HEK293 (cell line): Measurements from ENCODE around the gene RIC3.

ENCODE experiments used
- CTCF ChIA-PET: fragments of 350-600 bp; formaldehyde crosslinking; extraction: SDS; loops from one replicate; lab custom pipeline; 2021; ENCODE audit warnings: antibody characterized with exemption; lab: Yijun Ruan, JAX
- POLR2A ChIA-PET: fragments of 300-600 bp; formaldehyde crosslinking; extraction: SDS; loops from one replicate; lab custom pipeline; 2020; ENCODE audit warnings: antibody characterized with exemption, inconsistent platforms; lab: Yijun Ruan, JAX
- H3K27ac ChIP-seq: fragments of 200-500 bp; sonication (Bioruptor generic); 2 replicates; pipeline ENCODE4 v1.5.1; 2014; ENCODE audit warnings: low read depth, low read length, control low read depth, inconsistent platforms; ENCODE audit errors: extremely low read depth
- H3K36me3 ChIP-seq, 2 experiments: fragments of 200-500 bp in 1 of 2; sonication (Bioruptor generic) in 1 of 2; 1 replicate in 1 of 2; 2 replicates in 1 of 2; pipeline ENCODE4 v1.5.1; 2014 to 2017; ENCODE audit warnings: inconsistent platforms in 2 of 2, low read length in 2 of 2; ENCODE audit not compliant: control insufficient read depth in 2 of 2, insufficient read depth in 1 of 2
- H3K4me1 ChIP-seq: fragments of 200-500 bp; sonication (Bioruptor generic); 2 replicates; pipeline ENCODE4 v1.5.1; 2014; ENCODE audit warnings: mild to moderate bottlenecking, low read length, inconsistent platforms; ENCODE audit not compliant: control insufficient read depth, insufficient read depth
- H3K4me3 ChIP-seq: 2 replicates; pipeline ENCODE4 v1.5.1; 2011; ENCODE audit warnings: low read depth, mild to moderate bottlenecking, control low read depth, low read length, moderate library complexity
- H3K9me3 ChIP-seq: fragments of 200-500 bp; sonication (Bioruptor generic); 2 replicates; pipeline ENCODE4 v1.5.1; 2014; ENCODE audit warnings: low read depth, low read length, inconsistent platforms; ENCODE audit not compliant: control insufficient read depth, insufficient read depth
- KLF8 ChIP-seq: fragments of 450-650 bp; formaldehyde crosslinking; IDR thresholded peaks from 2 replicates; pipeline ENCODE4 v1.5.1; 2016; ENCODE audit warnings: missing biosample characterization, missing genetic modification characterization
- TRIM28 ChIP-seq: IDR thresholded peaks from 2 replicates; pipeline ENCODE4 v1.6.1; 2011; ENCODE audit warnings: low read length, control low read depth, borderline replicate concordance
- ZBTB48 ChIP-seq: fragments of 450-650 bp; formaldehyde crosslinking; IDR thresholded peaks from 2 replicates; pipeline ENCODE4 v1.5.1; 2016; ENCODE audit warnings: missing biosample characterization, missing genetic modification characterization
- ZNF132 ChIP-seq: fragments of 450-650 bp; formaldehyde crosslinking; IDR thresholded peaks from 2 replicates; pipeline ENCODE4 v1.5.1; 2017; ENCODE audit warnings: missing biosample characterization, missing genetic modification characterization, borderline replicate concordance
- ZNF155 ChIP-seq: fragments of 450-650 bp; formaldehyde crosslinking; IDR thresholded peaks from 2 replicates; pipeline ENCODE4 v1.5.1; 2016; ENCODE audit warnings: missing biosample characterization, missing genetic modification characterization
- ZNF174 ChIP-seq: fragments of 450-650 bp; formaldehyde crosslinking; IDR thresholded peaks from 2 replicates; pipeline ENCODE4 v1.5.0; 2017; ENCODE audit warnings: missing biosample characterization, mild to moderate bottlenecking, missing genetic modification characterization
- ZNF324 ChIP-seq: fragments of 450-650 bp; formaldehyde crosslinking; IDR thresholded peaks from 2 replicates; pipeline ENCODE4 v1.5.1; 2016; ENCODE audit warnings: missing biosample characterization, missing genetic modification characterization
- ZNF37A ChIP-seq: fragments of 450-650 bp; IDR thresholded peaks from 2 replicates; pipeline ENCODE4 v1.5.1; 2018; ENCODE audit warnings: missing biosample characterization, missing genetic modification characterization
- ZNF529 ChIP-seq: fragments of 450-650 bp; formaldehyde crosslinking; IDR thresholded peaks from 2 replicates; pipeline ENCODE4 v1.5.1; 2017; ENCODE audit warnings: missing genetic modification characterization, missing biosample characterization; ENCODE audit not compliant: insufficient replicate concordance
- ZNF548 ChIP-seq: fragments of 450-650 bp; formaldehyde crosslinking; IDR thresholded peaks from 2 replicates; pipeline ENCODE4 v1.5.1; 2016; ENCODE audit warnings: missing biosample characterization, missing genetic modification characterization
- ZNF549 ChIP-seq: fragments of 450-650 bp; IDR thresholded peaks from 2 replicates; pipeline ENCODE4 v1.5.1; 2018; ENCODE audit warnings: missing biosample characterization, missing genetic modification characterization, mild to moderate bottlenecking, inconsistent platforms, moderate library complexity
- ZNF580 ChIP-seq: fragments of 450-650 bp; formaldehyde crosslinking; IDR thresholded peaks from 2 replicates; pipeline ENCODE4 v1.5.1; 2016; ENCODE audit warnings: missing biosample characterization, missing genetic modification characterization
- ZNF701 ChIP-seq: fragments of 450-650 bp; formaldehyde crosslinking; IDR thresholded peaks from 2 replicates; pipeline ENCODE4 v1.5.1; 2016; ENCODE audit warnings: missing biosample characterization, missing genetic modification characterization
- ZNF707 ChIP-seq: fragments of 450-650 bp; formaldehyde crosslinking; IDR thresholded peaks from 2 replicates; pipeline ENCODE4 v1.5.1; 2016; ENCODE audit warnings: missing biosample characterization, missing genetic modification characterization
- ZNF776 ChIP-seq: fragments of 450-650 bp; formaldehyde crosslinking; IDR thresholded peaks from 2 replicates; pipeline ENCODE4 v1.5.0; 2017; ENCODE audit warnings: missing biosample characterization, missing genetic modification characterization, borderline replicate concordance
- ZNF792 ChIP-seq: fragments of 450-650 bp; formaldehyde crosslinking; IDR thresholded peaks from 2 replicates; pipeline ENCODE4 v1.5.1; 2016; ENCODE audit warnings: missing biosample characterization, missing genetic modification characterization
- ZSCAN23 ChIP-seq: fragments of 450-650 bp; formaldehyde crosslinking; IDR thresholded peaks from 2 replicates; pipeline ENCODE4 v1.5.1; 2016; ENCODE audit warnings: missing biosample characterization, missing genetic modification characterization
- TF ChIP-seq, protein P1 (sequence below): fragments of 450-650 bp; formaldehyde crosslinking; IDR thresholded peaks from 2 replicates; pipeline ENCODE4 v1.5.1; 2016; ENCODE audit warnings: missing biosample characterization, missing genetic modification characterization, borderline replicate concordance
- TF ChIP-seq, protein P2 (sequence below): fragments of 450-650 bp; formaldehyde crosslinking; IDR thresholded peaks from 2 replicates; pipeline ENCODE4 v1.5.1; 2016; ENCODE audit warnings: missing biosample characterization, missing genetic modification characterization
- TF ChIP-seq, protein P3 (sequence below): fragments of 450-650 bp; formaldehyde crosslinking; IDR thresholded peaks from 2 replicates; pipeline ENCODE4 v1.5.1; 2016; ENCODE audit warnings: missing biosample characterization, missing genetic modification characterization
- TF ChIP-seq, protein P4 (sequence below): IDR thresholded peaks from 2 replicates; pipeline ENCODE4 v1.6.1; 2011; ENCODE audit warnings: mild to moderate bottlenecking, low read depth, low read length, borderline replicate concordance

Gene RIC3

GRCh38 chr11:8122173-8122764 is 46.6 kb downstream of the RIC3 start:
- TF ChIP-seq ZSCAN23 (tag by site-specific recombination), result no peak
- TF ChIP-seq TRIM28, result no peak
- TF ChIP-seq ZNF174 (tag by site-specific recombination), result no peak
- TF ChIP-seq, protein P1, sequence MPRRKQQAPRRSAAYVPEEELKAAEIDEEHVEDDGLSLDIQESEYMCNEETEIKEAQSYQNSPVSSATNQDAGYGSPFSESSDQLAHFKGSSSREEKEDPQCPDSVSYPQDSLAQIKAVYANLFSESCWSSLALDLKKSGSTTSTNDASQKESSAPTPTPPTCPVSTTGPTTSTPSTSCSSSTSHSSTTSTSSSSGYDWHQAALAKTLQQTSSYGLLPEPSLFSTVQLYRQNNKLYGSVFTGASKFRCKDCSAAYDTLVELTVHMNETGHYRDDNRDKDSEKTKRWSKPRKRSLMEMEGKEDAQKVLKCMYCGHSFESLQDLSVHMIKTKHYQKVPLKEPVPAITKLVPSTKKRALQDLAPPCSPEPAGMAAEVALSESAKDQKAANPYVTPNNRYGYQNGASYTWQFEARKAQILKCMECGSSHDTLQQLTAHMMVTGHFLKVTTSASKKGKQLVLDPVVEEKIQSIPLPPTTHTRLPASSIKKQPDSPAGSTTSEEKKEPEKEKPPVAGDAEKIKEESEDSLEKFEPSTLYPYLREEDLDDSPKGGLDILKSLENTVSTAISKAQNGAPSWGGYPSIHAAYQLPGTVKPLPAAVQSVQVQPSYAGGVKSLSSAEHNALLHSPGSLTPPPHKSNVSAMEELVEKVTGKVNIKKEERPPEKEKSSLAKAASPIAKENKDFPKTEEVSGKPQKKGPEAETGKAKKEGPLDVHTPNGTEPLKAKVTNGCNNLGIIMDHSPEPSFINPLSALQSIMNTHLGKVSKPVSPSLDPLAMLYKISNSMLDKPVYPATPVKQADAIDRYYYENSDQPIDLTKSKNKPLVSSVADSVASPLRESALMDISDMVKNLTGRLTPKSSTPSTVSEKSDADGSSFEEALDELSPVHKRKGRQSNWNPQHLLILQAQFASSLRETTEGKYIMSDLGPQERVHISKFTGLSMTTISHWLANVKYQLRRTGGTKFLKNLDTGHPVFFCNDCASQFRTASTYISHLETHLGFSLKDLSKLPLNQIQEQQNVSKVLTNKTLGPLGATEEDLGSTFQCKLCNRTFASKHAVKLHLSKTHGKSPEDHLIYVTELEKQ (tag by site-specific recombination), result no peak
- no peak for TF ChIP-seq ZNF792 (tag by site-specific recombination)
- TF ChIP-seq ZNF707 (tag by site-specific recombination), result no peak
- TF ChIP-seq ZNF37A (tag by site-specific recombination), result no peak
- TF ChIP-seq ZNF549 (tag by site-specific recombination), result no peak
- no peak for TF ChIP-seq ZNF155
- TF ChIP-seq ZNF701, result no peak
- TF ChIP-seq ZNF324, result no peak
- TF ChIP-seq ZNF548 (tag by site-specific recombination), result no peak
- TF ChIP-seq ZNF529 (tag by site-specific recombination), result no peak
- TF ChIP-seq, protein P2, sequence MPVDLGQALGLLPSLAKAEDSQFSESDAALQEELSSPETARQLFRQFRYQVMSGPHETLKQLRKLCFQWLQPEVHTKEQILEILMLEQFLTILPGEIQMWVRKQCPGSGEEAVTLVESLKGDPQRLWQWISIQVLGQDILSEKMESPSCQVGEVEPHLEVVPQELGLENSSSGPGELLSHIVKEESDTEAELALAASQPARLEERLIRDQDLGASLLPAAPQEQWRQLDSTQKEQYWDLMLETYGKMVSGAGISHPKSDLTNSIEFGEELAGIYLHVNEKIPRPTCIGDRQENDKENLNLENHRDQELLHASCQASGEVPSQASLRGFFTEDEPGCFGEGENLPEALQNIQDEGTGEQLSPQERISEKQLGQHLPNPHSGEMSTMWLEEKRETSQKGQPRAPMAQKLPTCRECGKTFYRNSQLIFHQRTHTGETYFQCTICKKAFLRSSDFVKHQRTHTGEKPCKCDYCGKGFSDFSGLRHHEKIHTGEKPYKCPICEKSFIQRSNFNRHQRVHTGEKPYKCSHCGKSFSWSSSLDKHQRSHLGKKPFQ (tag by site-specific recombination), result no peak
- TF ChIP-seq ZNF132 (tag by site-specific recombination), result no peak
- no peak for TF ChIP-seq ZNF580 (tag by site-specific recombination)
- no peaks in the 10 kb centered on the region for H3K9me3 ChIP-seq
- no peaks in the 10 kb centered on the region for H3K4me1 ChIP-seq
- no peak overlapping the region for H3K27ac ChIP-seq
- no peak overlapping the region for H3K4me3 ChIP-seq
- CTCF ChIA-PET, result interaction anchor here (0.6 to 1.1 kb wide), 4 partner anchors 23 to 484 kb away, joined by 3 to 5 read pairs (median 3); no protein-coding TSS in a partner anchor
- no peaks in the 10 kb centered on the region for H3K36me3 ChIP-seq
- POLR2A ChIA-PET, result no interaction called here

DNA sequence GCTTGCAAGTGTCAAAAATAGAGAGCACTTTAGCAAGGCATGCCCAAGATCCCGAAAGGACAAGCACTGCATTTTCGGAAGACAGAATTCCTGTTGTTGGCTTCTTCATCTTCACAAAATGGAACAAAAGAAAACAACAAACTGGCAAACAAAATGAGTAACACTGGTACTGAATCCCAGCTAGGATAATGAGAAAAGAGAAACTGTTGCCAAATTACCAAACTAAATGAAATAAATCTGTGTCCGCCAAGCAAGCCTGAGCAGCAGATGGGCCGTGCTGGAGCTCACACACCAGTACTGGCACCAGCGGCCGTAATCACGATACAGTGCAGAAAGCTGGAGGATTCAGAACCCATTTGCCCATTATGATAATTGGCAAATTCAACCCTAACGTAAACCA is 57.2 kb downstream of the RIC3 start:
- no peak overlapping the region for H3K4me3 ChIP-seq
- H3K4me1 ChIP-seq, result no peaks in the 10 kb centered on the region
- peaks cover 0 to 10% of the 10 kb centered on the region in 2 experiments; a peak in 1 of 3 replicates for H3K36me3 ChIP-seq
- H3K9me3 ChIP-seq, result no peaks in the 10 kb centered on the region
- TF ChIP-seq KLF8 (tag by site-specific recombination), result no peak
- no peak for TF ChIP-seq ZNF776 (tag by site-specific recombination)
- TF ChIP-seq, protein P3, sequence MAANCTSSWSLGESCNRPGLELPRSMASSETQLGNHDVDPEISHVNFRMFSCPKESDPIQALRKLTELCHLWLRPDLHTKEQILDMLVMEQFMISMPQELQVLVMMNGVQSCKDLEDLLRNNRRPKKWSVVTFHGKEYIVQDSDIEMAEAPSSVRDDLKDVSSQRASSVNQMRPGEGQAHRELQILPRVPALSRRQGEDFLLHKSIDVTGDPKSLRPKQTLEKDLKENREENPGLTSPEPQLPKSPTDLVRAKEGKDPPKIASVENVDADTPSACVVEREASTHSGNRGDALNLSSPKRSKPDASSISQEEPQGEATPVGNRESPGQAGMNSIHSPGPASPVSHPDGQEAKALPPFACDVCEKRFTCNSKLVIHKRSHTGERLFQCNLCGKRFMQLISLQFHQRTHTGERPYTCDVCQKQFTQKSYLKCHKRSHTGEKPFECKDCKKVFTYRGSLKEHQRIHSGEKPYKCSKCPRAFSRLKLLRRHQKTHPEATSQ, result no peak
- TF ChIP-seq ZBTB48 (tag by site-specific recombination), result no peak
- TF ChIP-seq, protein P4, sequence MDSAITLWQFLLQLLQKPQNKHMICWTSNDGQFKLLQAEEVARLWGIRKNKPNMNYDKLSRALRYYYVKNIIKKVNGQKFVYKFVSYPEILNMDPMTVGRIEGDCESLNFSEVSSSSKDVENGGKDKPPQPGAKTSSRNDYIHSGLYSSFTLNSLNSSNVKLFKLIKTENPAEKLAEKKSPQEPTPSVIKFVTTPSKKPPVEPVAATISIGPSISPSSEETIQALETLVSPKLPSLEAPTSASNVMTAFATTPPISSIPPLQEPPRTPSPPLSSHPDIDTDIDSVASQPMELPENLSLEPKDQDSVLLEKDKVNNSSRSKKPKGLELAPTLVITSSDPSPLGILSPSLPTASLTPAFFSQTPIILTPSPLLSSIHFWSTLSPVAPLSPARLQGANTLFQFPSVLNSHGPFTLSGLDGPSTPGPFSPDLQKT, result no peak
- TF ChIP-seq, all 188 proteins: peak for 0
- no peak overlapping the region for H3K27ac ChIP-seq
- ChIA-PET POLR2A (no interaction called here), CTCF (interaction anchor here (0.6 to 5.1 kb wide), 5 partner anchors 12 to 84 kb away, joined by 3 to 38 read pairs (median 10); no protein-coding TSS in a partner anchor)
